HG03439 (cell line): ENCODE measurements around the gene SHANK2.
"Not testable (repeated sequence)": the region's sequence is repeated elsewhere in the genome, so short reads cannot be mapped to it uniquely, and the experiment has no call there.

ENCODE experiments used
- ATAC-seq: cut with Tn5 transposase; IDR thresholded peaks from one replicate; pipeline ENCODE4 v1.9.1; 2021; ENCODE audit warnings: mild to moderate bottlenecking, moderate library complexity; ENCODE audit not compliant: unreplicated experiment

The SHANK2 gene

GRCh38 chr11:71245601-71246391 is 6.6 kb downstream of the SHANK2 start:
- no peak for ATAC-seq

GRCh38 chr11:71244116-71244810 is 8.1 kb downstream of the SHANK2 start:
- no peak for ATAC-seq

- ATAC-seq = no peak
These were observed 10.0 kb downstream of the SHANK2 start for GRCh38 chr11:71242391-71242790.

- no peak for ATAC-seq
These were observed 10.6 kb downstream of the SHANK2 start for GRCh38 chr11:71241721-71242259.

- ATAC-seq = no peak
These were observed 11.3 kb downstream of the SHANK2 start for GRCh38 chr11:71240865-71241691.

GRCh38 chr11:71240061-71240690 is 12.2 kb downstream of the SHANK2 start:
- ATAC-seq = no peak

- no peak for ATAC-seq
These were observed 12.8 kb downstream of the SHANK2 start for GRCh38 chr11:71239581-71239980.

- no peak for ATAC-seq
These were observed 13.4 kb downstream of the SHANK2 start for GRCh38 chr11:71238941-71239340.

- ATAC-seq = no peak
These were observed 14.0 kb downstream of the SHANK2 start for GRCh38 chr11:71238285-71238875.

GRCh38 chr11:71237853-71238252 is 14.5 kb downstream of the SHANK2 start:
- ATAC-seq = no peak

- ATAC-seq = no peak
These were observed 15.4 kb downstream of the SHANK2 start for GRCh38 chr11:71236836-71237475.

GRCh38 chr11:71235719-71236118 is 16.7 kb downstream of the SHANK2 start:
- ATAC-seq = no peak

- not testable (repeated sequence) for ATAC-seq
These were observed 18.2 kb downstream of the SHANK2 start for GRCh38 chr11:71233896-71234852.

GRCh38 chr11:71232364-71232763 is 20.0 kb downstream of the SHANK2 start:
- ATAC-seq = no peak

GRCh38 chr11:71228961-71229360 is 23.4 kb downstream of the SHANK2 start:
- ATAC-seq = no peak

GRCh38 chr11:71227058-71227659 is 25.2 kb downstream of the SHANK2 start:
- no peak for ATAC-seq

GRCh38 chr11:71223671-71224660 is 28.4 kb downstream of the SHANK2 start:
- no peak for ATAC-seq
